ENCODE results near the gene ENG.

ENG gene

DNA sequence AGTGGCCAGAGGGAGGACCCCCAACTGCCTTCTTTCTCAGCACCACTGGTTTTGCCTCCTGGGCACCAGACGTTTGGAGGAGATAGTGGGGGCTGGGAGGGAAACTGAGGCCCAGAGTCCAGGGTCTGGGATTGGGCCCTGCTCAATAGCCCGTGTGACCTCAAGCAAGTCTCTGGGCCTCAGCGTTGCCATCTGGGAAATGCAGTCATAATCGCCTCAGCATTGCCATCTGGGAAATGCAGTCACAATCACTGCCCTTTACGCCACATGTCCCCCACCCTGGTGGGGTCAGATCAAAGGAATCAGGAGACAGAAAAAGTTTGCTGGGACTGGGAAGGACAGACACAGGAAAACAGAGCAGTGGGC lies 77.6 kb downstream of the ENG start:
- TF ChIP-seq GLIS3 (CRISPR knock-in tag; IDR thresholded peaks at IDR 0.05), result no peak
- no peak for TF ChIP-seq ZFP30 (CRISPR knock-in tag; IDR thresholded peaks at IDR 0.05)
- no peak for TF ChIP-seq ISL1 (CRISPR knock-in tag; IDR thresholded peaks at IDR 0.05)
- no peak for TF ChIP-seq BACH2 (CRISPR knock-in tag; IDR thresholded peaks at IDR 0.05; ENCODE audit: borderline replicate concordance)
- TF ChIP-seq, protein P1, sequence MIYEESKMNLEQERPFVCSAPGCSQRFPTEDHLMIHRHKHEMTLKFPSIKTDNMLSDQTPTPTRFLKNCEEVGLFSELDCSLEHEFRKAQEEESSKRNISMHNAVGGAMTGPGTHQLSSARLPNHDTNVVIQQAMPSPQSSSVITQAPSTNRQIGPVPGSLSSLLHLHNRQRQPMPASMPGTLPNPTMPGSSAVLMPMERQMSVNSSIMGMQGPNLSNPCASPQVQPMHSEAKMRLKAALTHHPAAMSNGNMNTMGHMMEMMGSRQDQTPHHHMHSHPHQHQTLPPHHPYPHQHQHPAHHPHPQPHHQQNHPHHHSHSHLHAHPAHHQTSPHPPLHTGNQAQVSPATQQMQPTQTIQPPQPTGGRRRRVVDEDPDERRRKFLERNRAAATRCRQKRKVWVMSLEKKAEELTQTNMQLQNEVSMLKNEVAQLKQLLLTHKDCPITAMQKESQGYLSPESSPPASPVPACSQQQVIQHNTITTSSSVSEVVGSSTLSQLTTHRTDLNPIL (CRISPR knock-in tag; IDR thresholded peaks at IDR 0.05; ENCODE audit: low read depth), result no peak
- no peak for TF ChIP-seq ZNF70 (CRISPR knock-in tag; IDR thresholded peaks at IDR 0.05)
- TF ChIP-seq, protein P2, sequence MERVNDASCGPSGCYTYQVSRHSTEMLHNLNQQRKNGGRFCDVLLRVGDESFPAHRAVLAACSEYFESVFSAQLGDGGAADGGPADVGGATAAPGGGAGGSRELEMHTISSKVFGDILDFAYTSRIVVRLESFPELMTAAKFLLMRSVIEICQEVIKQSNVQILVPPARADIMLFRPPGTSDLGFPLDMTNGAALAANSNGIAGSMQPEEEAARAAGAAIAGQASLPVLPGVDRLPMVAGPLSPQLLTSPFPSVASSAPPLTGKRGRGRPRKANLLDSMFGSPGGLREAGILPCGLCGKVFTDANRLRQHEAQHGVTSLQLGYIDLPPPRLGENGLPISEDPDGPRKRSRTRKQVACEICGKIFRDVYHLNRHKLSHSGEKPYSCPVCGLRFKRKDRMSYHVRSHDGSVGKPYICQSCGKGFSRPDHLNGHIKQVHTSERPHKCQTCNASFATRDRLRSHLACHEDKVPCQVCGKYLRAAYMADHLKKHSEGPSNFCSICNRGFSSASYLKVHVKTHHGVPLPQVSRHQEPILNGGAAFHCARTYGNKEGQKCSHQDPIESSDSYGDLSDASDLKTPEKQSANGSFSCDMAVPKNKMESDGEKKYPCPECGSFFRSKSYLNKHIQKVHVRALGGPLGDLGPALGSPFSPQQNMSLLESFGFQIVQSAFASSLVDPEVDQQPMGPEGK (CRISPR knock-in tag; IDR thresholded peaks at IDR 0.05; ENCODE audit: borderline replicate concordance), result no peak
- ATAC-seq, result no peak

DNA sequence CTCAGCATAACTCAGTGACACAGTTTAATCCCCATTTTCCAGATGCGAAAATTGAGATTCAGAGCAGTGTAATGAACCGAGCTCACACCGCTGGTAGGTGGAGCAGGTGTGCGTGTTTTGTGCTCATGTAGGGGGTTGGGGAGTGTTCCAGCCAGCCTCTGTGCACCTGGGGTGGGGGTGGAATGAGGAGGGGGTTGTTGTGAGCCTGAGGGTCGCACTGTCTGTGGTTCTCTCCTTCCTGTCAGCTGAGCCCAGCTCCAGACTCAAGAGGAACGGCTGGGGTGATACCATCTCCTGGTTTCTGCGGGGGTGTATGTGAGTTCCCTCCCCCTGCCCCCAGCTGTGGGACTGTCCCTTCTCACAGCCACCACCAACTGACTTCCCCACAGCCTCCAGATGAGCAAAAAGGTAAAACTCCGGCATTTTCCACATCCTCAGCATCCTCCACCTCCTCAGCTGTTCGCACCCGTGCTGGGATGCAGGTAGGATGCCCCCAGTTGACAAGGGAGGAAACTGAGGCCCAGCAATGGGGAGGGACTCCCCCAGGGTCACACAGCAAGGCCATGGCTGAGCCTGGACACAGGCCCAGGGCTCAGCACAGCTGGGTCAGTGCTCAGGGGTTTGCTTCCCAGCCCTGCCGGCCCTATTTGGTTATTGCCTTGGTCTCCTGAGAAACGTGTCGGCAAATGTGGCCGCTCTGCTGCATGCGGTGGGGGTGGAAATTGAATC lies 78.1 kb downstream of the ENG start:
- no peak for TF ChIP-seq RARB (CRISPR knock-in tag; IDR thresholded peaks at IDR 0.05)
- TF ChIP-seq ZNF8 (CRISPR knock-in tag; IDR thresholded peaks at IDR 0.05), result no peak
- no peak for TF ChIP-seq BACH2 (CRISPR knock-in tag; IDR thresholded peaks at IDR 0.05; ENCODE audit: borderline replicate concordance)
- TF ChIP-seq ZFP3 (CRISPR knock-in tag; IDR thresholded peaks at IDR 0.05), result no peak
- TF ChIP-seq, protein P2 (CRISPR knock-in tag; IDR thresholded peaks at IDR 0.05; ENCODE audit: borderline replicate concordance), result no peak
- TF ChIP-seq ARNTL (CRISPR knock-in tag; IDR thresholded peaks at IDR 0.05; ENCODE audit: borderline replicate concordance, low read depth), result no peak
- no peak for TF ChIP-seq OSR1 (CRISPR knock-in tag; IDR thresholded peaks at IDR 0.05)
- TF ChIP-seq ZNF70 (CRISPR knock-in tag; IDR thresholded peaks at IDR 0.05), result no peak
- no peak for TF ChIP-seq ZNF565 (CRISPR knock-in tag; conservative IDR thresholded peaks at IDR 0.05; ENCODE audit: low read depth)
- TF ChIP-seq, protein P1 (CRISPR knock-in tag; IDR thresholded peaks at IDR 0.05; ENCODE audit: low read depth), result no peak
- no peak for TF ChIP-seq PPARA (CRISPR knock-in tag; IDR thresholded peaks at IDR 0.05; ENCODE audit: borderline replicate concordance)
- no peak for ATAC-seq

DNA sequence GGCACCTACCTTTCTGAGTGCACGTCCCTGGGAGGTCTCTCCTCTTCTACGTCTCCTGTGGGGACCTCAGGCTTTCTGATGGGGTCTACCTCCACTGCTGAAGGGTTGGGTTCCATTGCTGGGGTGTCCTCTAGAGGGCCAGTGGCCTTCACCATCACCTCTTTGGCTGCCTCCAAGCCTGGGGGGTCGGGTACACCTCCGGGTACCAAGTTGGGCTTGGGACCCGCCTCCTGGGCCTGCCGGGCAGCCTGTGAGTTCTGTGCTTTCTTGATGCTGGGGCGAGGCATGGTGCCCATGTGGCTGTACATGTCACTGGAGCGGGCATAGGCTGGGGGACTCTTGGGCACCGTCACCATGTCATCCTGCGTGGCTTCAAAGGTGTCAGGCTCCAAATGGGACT lies 80.5 kb downstream of the ENG start:
- no peak for ATAC-seq
- TF ChIP-seq RARB (CRISPR knock-in tag; IDR thresholded peaks at IDR 0.05) (no peak), ZFP3 (CRISPR knock-in tag; IDR thresholded peaks at IDR 0.05) (no peak), ESRRG (CRISPR knock-in tag; IDR thresholded peaks at IDR 0.05) (no peak), OSR1 (CRISPR knock-in tag; IDR thresholded peaks at IDR 0.05) (no peak), ZNF70 (CRISPR knock-in tag; IDR thresholded peaks at IDR 0.05) (no peak), CSDC2 (CRISPR knock-in tag; IDR thresholded peaks at IDR 0.05) (no peak), ZC3H10 (CRISPR knock-in tag; IDR thresholded peaks at IDR 0.05) (no peak), PPARA (CRISPR knock-in tag; IDR thresholded peaks at IDR 0.05; ENCODE audit: borderline replicate concordance) (no peak), ZNF8 (CRISPR knock-in tag; IDR thresholded peaks at IDR 0.05) (no peak), ARNTL (CRISPR knock-in tag; IDR thresholded peaks at IDR 0.05; ENCODE audit: borderline replicate concordance, low read depth) (no peak), SNAI2 (CRISPR knock-in tag; IDR thresholded peaks at IDR 0.05) (no peak), ZFP30 (CRISPR knock-in tag; IDR thresholded peaks at IDR 0.05) (no peak), TCF4 (CRISPR knock-in tag; IDR thresholded peaks at IDR 0.05; ENCODE audit: borderline replicate concordance) (no peak), BACH2 (CRISPR knock-in tag; IDR thresholded peaks at IDR 0.05; ENCODE audit: borderline replicate concordance) (no peak)
- TF ChIP-seq, protein P3, sequence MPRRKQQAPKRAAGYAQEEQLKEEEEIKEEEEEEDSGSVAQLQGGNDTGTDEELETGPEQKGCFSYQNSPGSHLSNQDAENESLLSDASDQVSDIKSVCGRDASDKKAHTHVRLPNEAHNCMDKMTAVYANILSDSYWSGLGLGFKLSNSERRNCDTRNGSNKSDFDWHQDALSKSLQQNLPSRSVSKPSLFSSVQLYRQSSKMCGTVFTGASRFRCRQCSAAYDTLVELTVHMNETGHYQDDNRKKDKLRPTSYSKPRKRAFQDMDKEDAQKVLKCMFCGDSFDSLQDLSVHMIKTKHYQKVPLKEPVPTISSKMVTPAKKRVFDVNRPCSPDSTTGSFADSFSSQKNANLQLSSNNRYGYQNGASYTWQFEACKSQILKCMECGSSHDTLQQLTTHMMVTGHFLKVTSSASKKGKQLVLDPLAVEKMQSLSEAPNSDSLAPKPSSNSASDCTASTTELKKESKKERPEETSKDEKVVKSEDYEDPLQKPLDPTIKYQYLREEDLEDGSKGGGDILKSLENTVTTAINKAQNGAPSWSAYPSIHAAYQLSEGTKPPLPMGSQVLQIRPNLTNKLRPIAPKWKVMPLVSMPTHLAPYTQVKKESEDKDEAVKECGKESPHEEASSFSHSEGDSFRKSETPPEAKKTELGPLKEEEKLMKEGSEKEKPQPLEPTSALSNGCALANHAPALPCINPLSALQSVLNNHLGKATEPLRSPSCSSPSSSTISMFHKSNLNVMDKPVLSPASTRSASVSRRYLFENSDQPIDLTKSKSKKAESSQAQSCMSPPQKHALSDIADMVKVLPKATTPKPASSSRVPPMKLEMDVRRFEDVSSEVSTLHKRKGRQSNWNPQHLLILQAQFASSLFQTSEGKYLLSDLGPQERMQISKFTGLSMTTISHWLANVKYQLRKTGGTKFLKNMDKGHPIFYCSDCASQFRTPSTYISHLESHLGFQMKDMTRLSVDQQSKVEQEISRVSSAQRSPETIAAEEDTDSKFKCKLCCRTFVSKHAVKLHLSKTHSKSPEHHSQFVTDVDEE (CRISPR knock-in tag; IDR thresholded peaks at IDR 0.05), result no peak
- TF ChIP-seq, protein P4, sequence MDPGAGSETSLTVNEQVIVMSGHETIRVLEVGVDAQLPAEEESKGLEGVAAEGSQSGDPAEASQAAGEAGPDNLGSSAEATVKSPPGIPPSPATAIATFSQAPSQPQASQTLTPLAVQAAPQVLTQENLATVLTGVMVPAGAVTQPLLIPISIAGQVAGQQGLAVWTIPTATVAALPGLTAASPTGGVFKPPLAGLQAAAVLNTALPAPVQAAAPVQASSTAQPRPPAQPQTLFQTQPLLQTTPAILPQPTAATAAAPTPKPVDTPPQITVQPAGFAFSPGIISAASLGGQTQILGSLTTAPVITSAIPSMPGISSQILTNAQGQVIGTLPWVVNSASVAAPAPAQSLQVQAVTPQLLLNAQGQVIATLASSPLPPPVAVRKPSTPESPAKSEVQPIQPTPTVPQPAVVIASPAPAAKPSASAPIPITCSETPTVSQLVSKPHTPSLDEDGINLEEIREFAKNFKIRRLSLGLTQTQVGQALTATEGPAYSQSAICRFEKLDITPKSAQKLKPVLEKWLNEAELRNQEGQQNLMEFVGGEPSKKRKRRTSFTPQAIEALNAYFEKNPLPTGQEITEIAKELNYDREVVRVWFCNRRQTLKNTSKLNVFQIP (CRISPR knock-in tag; IDR thresholded peaks at IDR 0.05; ENCODE audit: borderline replicate concordance, low read depth), result no peak

Data from SK-N-SH treated with all-trans-retinoic acid at 6 μM for 48 hours (cell line).